HFF-Myc (cell line): Measurements from ENCODE around the gene DNAH11.
"Not testable (repeated sequence)": the region's sequence is repeated elsewhere in the genome, so short reads cannot be mapped to it uniquely, and the experiment has no call there.

Experiments
- DNase-seq: peaks from one replicate; pipeline ENCODE4 v3.0.0-alpha.2; 2011; ENCODE audit warnings: low read depth; ENCODE audit errors: extremely low read depth
- H3K4me3 ChIP-seq: replicated peaks from 2 replicates; pipeline ENCODE4 v1.5.1; 2011; ENCODE audit warnings: low read depth, mild to moderate bottlenecking, control low read depth, low read length
- TF ChIP-seq, protein P1 (sequence below): IDR thresholded peaks from 2 replicates; pipeline ENCODE4 v1.5.1; 2012; ENCODE audit warnings: mild to moderate bottlenecking, low read depth, low read length, control low read depth; ENCODE audit errors: missing control alignments

The DNAH11 gene

GRCh38 chr7:21722371-21722770 lies 179.5 kb downstream of the DNAH11 start:
- DNase-seq = no peak
- TF ChIP-seq, protein P1, sequence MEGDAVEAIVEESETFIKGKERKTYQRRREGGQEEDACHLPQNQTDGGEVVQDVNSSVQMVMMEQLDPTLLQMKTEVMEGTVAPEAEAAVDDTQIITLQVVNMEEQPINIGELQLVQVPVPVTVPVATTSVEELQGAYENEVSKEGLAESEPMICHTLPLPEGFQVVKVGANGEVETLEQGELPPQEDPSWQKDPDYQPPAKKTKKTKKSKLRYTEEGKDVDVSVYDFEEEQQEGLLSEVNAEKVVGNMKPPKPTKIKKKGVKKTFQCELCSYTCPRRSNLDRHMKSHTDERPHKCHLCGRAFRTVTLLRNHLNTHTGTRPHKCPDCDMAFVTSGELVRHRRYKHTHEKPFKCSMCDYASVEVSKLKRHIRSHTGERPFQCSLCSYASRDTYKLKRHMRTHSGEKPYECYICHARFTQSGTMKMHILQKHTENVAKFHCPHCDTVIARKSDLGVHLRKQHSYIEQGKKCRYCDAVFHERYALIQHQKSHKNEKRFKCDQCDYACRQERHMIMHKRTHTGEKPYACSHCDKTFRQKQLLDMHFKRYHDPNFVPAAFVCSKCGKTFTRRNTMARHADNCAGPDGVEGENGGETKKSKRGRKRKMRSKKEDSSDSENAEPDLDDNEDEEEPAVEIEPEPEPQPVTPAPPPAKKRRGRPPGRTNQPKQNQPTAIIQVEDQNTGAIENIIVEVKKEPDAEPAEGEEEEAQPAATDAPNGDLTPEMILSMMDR = no peak

GRCh38 chr7:21724562-21724961 lies 181.7 kb downstream of the DNAH11 start:
- TF ChIP-seq, protein P1 = no peak
- no peak for DNase-seq
- no peak overlapping the region for H3K4me3 ChIP-seq

More at GRCh38 chr7:21722371-21722770, 179.5 kb downstream of the DNAH11 start:
- no peak overlapping the region for H3K4me3 ChIP-seq

GRCh38 chr7:21730399-21730798 lies 187.6 kb downstream of the DNAH11 start:
- H3K4me3 ChIP-seq = no peak overlapping the region
- TF ChIP-seq, protein P1 = no peak

DNA sequence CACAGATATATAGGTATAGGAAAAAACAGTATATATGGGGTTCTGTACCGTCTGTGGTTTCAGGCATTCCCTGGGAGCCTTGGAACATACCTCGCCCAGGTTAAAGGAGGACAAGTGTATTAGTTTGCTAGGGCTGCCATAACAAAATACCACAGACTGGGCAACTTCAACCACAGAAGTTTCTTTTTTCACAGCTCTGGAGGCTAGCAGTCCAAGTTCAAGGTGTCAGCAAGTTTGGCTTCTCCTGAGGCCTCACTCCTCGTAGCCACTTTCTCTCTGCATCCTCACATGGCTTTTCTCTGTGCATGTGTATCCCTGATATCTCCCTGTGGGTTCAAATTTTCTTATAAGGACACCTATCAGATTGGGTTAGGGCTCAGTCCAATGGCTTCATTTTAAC lies 189.1 kb downstream of the DNAH11 start:
- TF ChIP-seq, protein P1 = no peak
- DNase-seq = no peak
- H3K4me3 ChIP-seq = no peak overlapping the region

More at GRCh38 chr7:21730399-21730798, 187.6 kb downstream of the DNAH11 start:
- no peak for DNase-seq

DNA sequence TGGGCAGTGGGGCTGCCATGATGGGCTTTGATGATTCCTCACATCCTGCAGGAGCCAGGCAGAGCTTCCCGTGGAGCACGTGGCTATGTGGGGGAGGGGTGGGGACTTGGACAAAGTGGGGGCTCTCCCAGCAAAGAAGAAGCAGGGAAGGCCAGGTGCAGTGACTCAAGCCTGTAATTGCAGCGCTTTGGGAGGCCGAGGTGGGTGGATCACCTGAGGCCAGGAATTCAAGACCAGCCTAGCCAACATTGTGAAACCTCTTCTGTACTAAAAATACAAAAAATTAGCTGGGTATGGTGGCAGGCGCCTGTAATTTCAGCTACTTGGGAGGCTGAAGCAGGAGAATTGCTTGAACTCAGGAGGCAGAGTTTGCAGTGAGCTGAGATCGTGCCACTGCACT lies 190.1 kb downstream of the DNAH11 start:
- not testable (repeated sequence) for DNase-seq, H3K4me3 ChIP-seq

DNA sequence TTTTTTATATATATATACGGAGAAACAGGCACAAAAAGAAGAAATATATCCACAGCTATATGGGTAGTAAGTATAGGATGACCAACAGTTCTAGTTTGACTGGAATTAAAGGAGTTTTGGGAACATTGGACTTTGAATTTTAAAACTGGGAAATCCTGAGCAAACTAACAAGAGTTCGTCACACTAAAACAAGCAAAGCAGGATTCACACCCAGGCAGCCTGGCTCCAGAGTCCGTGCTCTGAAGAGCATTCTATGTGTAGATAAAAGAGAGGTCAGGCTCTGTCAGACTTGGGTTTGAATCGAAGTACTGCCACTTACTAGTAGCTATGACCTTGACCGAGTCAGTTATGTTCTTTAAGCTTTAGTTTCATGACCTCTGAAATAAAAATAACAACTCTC lies 191.0 kb downstream of the DNAH11 start:
- TF ChIP-seq, protein P1 = no peak
- no peak for DNase-seq
- H3K4me3 ChIP-seq = no peak overlapping the region

DNA sequence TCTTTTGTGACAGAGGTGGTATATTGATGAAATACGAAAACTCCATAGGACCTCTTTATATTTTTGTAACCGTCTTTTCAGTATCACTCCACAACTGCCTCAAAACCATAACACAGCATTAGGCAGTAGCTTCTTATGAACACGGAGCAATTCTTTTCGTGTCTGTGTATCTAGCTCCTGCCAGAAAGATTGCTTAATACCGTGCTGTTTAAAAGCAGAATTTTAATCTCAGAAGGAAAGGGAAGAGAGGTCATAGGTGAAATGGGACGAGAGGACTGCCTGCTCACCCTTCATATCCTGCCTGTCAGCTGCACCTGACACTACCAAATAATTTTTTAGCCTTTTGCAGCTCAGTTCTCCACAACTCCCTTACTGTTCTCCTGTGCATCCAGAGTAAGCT lies 200.7 kb downstream of the DNAH11 start:
- H3K4me3 ChIP-seq = no peak overlapping the region
- no peak for DNase-seq
- TF ChIP-seq, protein P1 = no peak

DNA sequence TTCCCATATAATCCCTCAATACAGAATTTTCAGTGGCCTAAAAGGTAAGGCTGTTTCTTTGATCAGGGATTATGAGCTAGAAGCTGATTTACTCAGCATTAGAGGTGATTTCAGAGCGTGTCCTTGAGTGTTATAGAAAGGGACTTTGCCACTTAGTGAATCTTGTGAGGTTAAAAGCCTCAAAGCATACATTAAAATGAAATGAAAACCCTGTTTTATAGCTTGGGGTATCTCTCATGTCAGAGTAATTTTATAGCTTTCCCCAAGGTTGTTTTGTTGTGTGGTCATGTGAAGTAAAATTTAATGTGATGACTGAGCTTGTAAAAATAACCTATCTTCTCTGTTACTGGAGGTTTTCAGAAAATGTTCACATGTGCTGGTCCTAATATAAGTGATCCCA lies 204.1 kb downstream of the DNAH11 start:
- TF ChIP-seq, protein P1 = no peak
- no peak overlapping the region for H3K4me3 ChIP-seq
- no peak for DNase-seq
